RPMI7951 (cell line): ENCODE measurements around the gene ADAMTSL1. TPM values are rescaled to one million over a fixed set of nuclear protein-coding genes. Genes with fewer than 3 reads are reported as not detected.
A peak's percentile ranks its signal among the peaks of the same experiment; 100 is the strongest.

Experiments
- DNase-seq: peaks from one replicate; pipeline ENCODE4 v3.0.0-alpha.2; 2012; ENCODE audit warnings: low read depth
- total RNA-seq: library from RNA; depleted of rRNA; stranded (reverse); fragments of >200 nt; shearing (Covaris generic); gene quantifications from 2 replicates; pipeline ENCODE4 v1.2.3, GENCODE V29; 2014

Gene ADAMTSL1
- total RNA-seq, 1 experiment from 2014 or later: 25.1 TPM

- DNase-seq: peak; percentile 26
These were observed 132.9 kb downstream of the ADAMTSL1 start for GRCh38 chr9:18606846-18607245.

- peak; percentile 40 for DNase-seq
These were observed 134.4 kb downstream of the ADAMTSL1 start for GRCh38 chr9:18608371-18608770.

GRCh38 chr9:18610956-18611355 is 137.0 kb downstream of the ADAMTSL1 start:
- DNase-seq: peak; percentile 62

DNA sequence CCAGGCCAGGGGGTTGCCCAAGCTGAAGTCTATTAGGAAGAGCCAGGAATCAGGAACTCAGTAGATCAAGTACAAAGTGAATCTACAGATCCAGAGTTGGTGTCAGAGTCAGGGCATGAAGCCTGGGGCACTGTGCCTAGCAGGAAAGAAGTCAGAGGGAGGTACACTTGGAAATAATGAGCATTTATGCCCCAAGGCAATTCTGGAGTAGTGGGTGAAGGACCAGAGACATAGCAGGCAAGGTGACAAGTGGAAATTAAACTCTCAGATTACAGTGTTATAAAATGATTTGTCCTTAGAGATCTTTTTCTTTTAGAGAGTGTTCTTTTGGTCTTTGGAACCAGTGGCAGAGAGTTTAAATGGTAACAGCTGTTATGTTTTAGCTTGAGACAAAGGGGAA is 138.0 kb downstream of the ADAMTSL1 start:
- DNase-seq: peak; percentile 65

DNA sequence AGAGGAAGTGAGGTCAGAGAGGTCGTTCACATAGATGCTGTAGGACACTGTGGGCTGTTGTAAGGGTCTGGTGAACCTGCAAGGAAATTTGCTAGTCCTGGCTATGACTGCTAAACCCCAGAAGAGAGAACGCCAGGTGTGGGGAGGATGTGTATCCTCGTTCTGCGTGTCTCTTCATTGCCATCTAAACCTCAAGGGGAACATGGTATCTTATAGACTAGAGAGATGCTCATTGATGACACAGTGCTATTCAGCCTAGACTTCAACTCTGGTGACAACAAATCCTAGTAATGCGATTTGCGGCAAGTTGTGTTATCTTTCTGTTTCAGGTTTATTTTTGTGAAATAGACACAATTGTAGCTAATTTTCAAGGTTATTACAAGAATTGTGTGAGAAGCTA is 140.2 kb downstream of the ADAMTSL1 start:
- DNase-seq: no peak

- no peak for DNase-seq
These were observed 140.7 kb downstream of the ADAMTSL1 start for GRCh38 chr9:18614651-18615050.

GRCh38 chr9:18616976-18617375 is 143.0 kb downstream of the ADAMTSL1 start:
- no peak for DNase-seq

- no peak for DNase-seq
These were observed 143.8 kb downstream of the ADAMTSL1 start for GRCh38 chr9:18617759-18618158.

DNA sequence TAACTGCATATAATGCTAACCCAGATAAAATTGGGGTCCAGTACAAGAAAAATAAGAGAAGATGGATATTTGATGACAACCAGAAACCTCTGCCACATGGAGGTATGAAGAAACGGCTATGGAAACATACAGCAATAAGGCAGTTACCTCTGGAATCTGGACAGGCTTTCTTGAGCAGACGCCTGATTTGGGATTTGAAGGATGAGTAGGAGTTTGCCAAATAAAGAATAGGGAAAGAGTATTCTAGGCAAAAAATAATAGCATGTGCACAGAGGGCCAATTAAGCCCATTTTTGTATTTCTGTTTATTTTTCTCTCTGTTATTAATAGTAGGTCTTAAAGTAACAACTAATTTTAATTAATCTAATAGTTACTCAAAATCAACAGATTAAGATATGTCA is 144.9 kb downstream of the ADAMTSL1 start:
- no peak for DNase-seq

GRCh38 chr9:18622186-18622836 is 148.4 kb downstream of the ADAMTSL1 start:
- no peak for DNase-seq

DNA sequence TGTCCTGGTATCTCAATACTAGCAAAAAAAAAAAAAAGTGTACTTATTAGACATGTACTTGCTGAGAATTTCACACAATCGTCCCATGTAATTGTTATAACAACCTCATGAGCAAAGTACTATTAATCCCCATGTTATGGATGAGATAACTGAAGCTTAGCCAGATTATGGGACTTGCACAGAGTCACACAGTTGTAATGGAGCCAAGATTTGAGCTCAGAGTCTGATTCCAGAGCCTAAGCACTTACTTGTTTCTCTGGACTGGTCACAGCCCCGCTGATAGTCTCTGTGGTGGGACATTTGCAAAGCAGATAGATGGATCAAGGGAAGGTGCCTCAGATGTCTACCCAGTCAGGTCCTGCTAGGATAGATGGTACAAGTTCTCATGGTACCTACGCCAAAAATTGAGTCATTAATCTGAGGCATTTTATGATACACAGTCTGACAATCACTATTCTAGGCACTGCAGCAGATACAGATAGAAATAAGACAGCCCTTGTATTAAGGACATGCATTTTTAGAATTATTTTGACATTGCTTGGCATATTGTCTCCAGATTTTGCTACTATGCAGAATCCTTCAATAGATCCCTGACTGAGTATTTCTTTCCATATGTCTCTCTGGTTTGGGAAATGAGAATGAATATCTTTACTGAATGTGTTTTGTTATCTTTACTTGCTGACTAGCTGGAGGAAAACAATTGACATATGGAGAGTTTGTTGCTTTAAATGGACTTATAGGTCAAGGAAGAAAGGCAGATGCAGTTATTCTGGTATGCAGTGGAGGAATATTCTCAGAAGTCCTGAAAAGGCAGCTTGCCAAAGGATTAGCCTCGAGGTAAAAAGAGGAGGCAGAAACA is 149.5 kb downstream of the ADAMTSL1 start:
- peak; percentile 28 for DNase-seq

- DNase-seq: no peak
These were observed 152.2 kb downstream of the ADAMTSL1 start for GRCh38 chr9:18626046-18626698.

DNA sequence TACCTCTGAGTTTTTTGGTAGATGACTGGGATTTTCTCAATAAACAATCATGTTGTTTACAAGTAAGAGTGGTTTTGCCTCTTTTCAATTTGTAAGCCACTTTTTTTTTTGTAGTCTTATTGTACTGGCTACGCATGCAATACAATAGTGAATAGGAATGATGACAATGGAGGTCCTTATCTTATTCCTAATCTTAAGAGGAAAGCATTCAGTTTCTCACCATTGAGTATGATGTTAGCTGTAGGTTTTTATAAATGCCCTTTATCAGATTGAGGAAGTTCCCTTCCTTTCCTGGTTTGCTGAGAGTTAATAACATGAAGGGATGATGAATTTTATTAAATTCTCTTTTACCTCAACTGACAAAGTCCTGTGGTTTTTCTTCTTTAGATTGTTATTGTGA is 155.2 kb downstream of the ADAMTSL1 start:
- no peak for DNase-seq

- peak; percentile 78 for DNase-seq
These were observed 158.9 kb downstream of the ADAMTSL1 start for GRCh38 chr9:18632632-18633403.

DNA sequence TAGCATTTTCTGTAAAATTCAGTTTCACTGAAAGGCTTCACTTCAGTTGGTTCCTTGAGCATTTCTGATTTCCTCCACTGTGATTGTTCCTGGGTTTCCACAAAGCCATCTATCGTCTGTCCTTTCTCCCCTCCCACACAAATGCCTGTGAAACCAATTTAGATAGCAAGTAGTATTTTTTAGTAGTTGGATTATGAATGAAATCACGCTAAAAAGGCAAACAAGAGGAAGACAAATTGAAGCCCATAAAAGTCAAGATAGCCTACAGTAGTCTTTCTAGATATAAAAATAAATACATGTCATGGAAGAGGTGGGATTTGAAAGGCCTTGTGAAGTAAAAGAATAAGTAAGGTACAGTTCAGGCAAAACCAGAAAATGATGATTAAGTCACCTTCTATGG is 162.8 kb downstream of the ADAMTSL1 start:
- no peak for DNase-seq

DNA sequence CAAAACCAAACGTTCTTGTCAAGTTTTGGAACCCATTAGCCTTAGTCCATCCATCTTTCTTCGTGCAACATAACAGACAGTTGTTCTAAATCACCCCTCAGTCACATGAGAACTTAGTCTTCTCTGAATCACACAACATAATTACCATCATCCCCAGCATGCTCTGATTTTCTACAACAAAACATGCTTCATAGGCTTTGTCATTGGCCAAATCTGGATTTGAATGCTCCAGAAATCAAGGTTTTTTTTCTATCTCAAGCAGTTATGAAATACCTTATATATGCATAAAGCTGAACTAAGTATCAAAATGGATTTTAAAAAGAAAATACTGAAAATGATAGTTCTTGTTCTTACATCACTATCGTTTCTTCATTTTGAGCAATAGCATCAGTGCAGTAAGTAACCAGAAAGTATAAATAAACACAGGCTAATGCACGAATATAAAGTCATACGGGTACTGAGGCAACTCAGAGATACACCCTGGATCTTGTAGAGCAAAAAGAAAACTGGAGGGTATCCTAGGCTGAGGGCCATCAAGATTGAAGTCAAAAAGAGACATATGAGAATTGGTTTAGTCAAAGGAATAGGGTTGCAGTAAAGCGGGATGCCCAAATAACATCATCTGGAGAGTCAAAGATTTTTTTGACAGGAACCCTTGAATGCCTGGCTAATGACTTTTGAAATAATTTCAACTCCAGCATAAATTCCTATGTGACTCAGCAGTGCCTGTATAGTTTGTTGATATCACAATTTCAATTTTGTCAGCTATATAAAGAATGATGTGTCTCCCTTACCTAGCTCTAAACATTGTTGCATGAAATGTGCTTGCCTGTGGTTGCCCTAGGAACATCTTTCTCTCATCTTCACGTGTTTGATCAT is 164.7 kb downstream of the ADAMTSL1 start:
- DNase-seq: no peak

GRCh38 chr9:18639911-18640310 is 166.0 kb downstream of the ADAMTSL1 start:
- no peak for DNase-seq

DNA sequence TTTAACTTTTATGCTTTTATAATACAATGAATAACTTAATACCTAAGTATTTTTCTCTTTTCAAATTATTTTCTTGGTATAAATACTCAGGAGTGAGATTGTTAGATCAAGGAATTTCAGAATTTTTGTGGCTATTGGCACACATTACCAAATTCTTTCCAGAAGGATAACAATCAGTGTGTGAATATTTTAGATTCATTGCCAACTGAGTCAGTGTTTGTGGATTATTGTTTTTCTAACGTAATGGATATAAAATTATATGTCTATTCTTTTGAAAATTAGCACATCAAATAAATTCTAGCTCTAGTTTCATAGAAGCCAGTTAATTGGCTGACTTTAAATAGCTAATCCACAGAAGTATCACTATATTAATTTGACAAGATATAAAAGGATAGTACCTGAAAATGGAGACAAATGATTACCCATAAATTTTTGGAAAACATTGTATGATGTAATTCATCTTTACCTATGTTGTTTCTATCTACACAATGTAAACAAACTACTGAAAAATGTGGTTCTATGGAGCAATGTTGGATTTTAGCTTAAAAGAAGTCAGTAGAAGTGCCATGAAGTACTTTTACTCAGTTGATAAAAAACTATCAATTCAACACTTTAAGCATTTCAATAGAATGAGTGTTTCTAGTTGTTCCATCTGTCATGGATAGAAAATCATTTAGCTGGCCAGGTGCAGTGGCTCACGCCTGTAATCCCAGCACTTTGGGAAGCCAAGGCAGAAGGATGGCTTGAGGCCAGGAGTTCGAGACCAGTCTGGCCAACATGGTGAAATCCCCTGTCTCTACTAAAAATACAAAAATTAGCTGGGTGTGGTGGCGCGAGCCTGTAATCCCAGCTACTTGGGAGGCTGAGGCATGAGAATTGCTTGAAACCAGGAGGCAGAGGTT is 185.1 kb downstream of the ADAMTSL1 start:
- peak; percentile 60 for DNase-seq

DNA sequence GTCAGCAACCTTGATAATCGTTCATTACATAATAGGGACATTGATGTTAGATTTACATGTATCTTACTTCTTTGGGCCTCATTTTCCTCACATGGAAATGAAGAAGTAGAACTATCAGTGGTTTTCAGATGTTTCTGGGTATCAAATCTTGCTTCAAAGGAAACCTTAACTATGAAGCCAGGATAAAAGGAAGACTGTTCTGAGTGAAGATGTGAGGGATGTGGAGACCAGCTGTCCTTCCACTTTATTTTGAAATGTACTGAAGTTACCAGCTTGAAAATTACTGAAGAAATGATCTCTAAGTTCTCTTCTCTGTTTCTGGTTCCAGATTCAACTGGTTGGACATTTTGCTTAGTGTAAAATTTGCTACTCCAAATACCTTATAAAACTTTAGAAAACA is 186.0 kb downstream of the ADAMTSL1 start:
- no peak for DNase-seq

- no peak for DNase-seq
These were observed 188.4 kb downstream of the ADAMTSL1 start for GRCh38 chr9:18662320-18662719.
